HL-60 (cell line): Measurements from ENCODE around the gene TMUB2.

Experiments
- CTCF ChIP-seq: IDR thresholded peaks from one replicate; pipeline ENCODE4 v1.5.1; 2011; ENCODE audit warnings: low read length, control low read depth, inconsistent platforms; ENCODE audit not compliant: insufficient read depth
- GABPA ChIP-seq: IDR thresholded peaks from 2 replicates; pipeline ENCODE4 v1.6.1; 2012; ENCODE audit warnings: low read depth
- POLR2AphosphoS5 ChIP-seq: IDR thresholded peaks from 2 replicates; pipeline ENCODE4 v1.6.1; 2012; ENCODE audit warnings: low read depth

GRCh38 chr17:44232061-44232460, 45.3 kb downstream of the TMUB2 start:
- TF ChIP-seq CTCF (no peak), POLR2AphosphoS5 (no peak), GABPA (no peak)
